HepG2 (cell line): ENCODE measurements around the gene CCL17. TPM values are rescaled to one million over a fixed set of nuclear protein-coding genes. Genes with fewer than 3 reads are reported as not detected.

Source experiments
- FOXA1 ChIP-seq, 2 experiments: fragments of 450-650 bp in 1 of 2; sonication (generic) in 1 of 2; formaldehyde crosslinking in 1 of 2; IDR thresholded peaks; 2 replicates each; pipeline versions ENCODE4 v1.4.0 to v1.6.1; 2016 to 2020; ENCODE audit warnings: missing genetic modification reagents in 1 of 2
- GABPA ChIP-seq, 2 experiments: IDR thresholded peaks; 2 replicates each; pipeline ENCODE4 v1.6.1; 2011 to 2016; ENCODE audit warnings: low read depth in 2 of 2, low read length in 1 of 2, missing biosample characterization in 1 of 2, missing genetic modification characterization in 1 of 2
- GLI4 ChIP-seq: sonication (generic); formaldehyde crosslinking; IDR thresholded peaks from 2 replicates; pipeline ENCODE4 v1.5.1; 2020; ENCODE audit warnings: missing genetic modification reagents, mild to moderate bottlenecking, moderate library complexity, borderline replicate concordance
- HOXA9 ChIP-seq: sonication (generic); formaldehyde crosslinking; IDR thresholded peaks from 2 replicates; pipeline ENCODE4 v1.8.1; 2022; ENCODE audit warnings: missing genetic modification reagents, mild to moderate bottlenecking, moderate library complexity, borderline replicate concordance
- MED8 ChIP-seq: sonication (generic); formaldehyde crosslinking; IDR thresholded peaks from 2 replicates; pipeline ENCODE4 v1.8.1; 2023; ENCODE audit warnings: mild to moderate bottlenecking, missing genetic modification reagents; ENCODE audit not compliant: insufficient replicate concordance
- NFIB ChIP-seq: sonication (generic); formaldehyde crosslinking; IDR thresholded peaks from 2 replicates; pipeline ENCODE4 v1.9.0; 2021; ENCODE audit warnings: missing genetic modification reagents, mild to moderate bottlenecking, borderline replicate concordance
- PATZ1 ChIP-seq: sonication (generic); formaldehyde crosslinking; IDR thresholded peaks from 2 replicates; pipeline ENCODE4 v1.4.0; 2020; ENCODE audit warnings: missing genetic modification reagents
- POLR2G ChIP-seq: fragments of 200-400 bp; formaldehyde crosslinking; IDR thresholded peaks from 2 replicates; pipeline ENCODE4 v1.6.1; 2018; ENCODE audit warnings: mild to moderate bottlenecking, low read depth, low read length, moderate library complexity
- REL ChIP-seq: sonication (generic); formaldehyde crosslinking; conservative IDR thresholded peaks from 2 replicates; pipeline ENCODE4 v1.8.0; 2022; ENCODE audit warnings: mild to moderate bottlenecking, missing genetic modification reagents, moderate library complexity
- ZBTB3 ChIP-seq: sonication (generic); formaldehyde crosslinking; IDR thresholded peaks from 2 replicates; pipeline ENCODE4 v1.4.0; 2020; ENCODE audit warnings: low read depth, mild to moderate bottlenecking, moderate library complexity, missing genetic modification reagents, borderline replicate concordance
- ZBTB37 ChIP-seq: sonication (generic); formaldehyde crosslinking; IDR thresholded peaks from 2 replicates; pipeline ENCODE4 v1.4.0; 2020; ENCODE audit warnings: mild to moderate bottlenecking, missing genetic modification reagents
- ZBTB7B ChIP-seq: sonication (generic); formaldehyde crosslinking; IDR thresholded peaks from 2 replicates; pipeline ENCODE4 v1.4.0; 2020; ENCODE audit warnings: missing genetic modification reagents
- ZNF260 ChIP-seq: sonication (generic); formaldehyde crosslinking; IDR thresholded peaks from 2 replicates; pipeline ENCODE4 v1.4.0; 2020; ENCODE audit warnings: missing genetic modification reagents, low read depth, mild to moderate bottlenecking, borderline replicate concordance
- ZNF550 ChIP-seq: sonication (generic); formaldehyde crosslinking; IDR thresholded peaks from 2 replicates; pipeline ENCODE4 v1.4.0; 2020; ENCODE audit warnings: mild to moderate bottlenecking, missing genetic modification reagents, borderline replicate concordance
- ZNF576 ChIP-seq: sonication (generic); formaldehyde crosslinking; IDR thresholded peaks from 2 replicates; pipeline ENCODE4 v1.4.0; 2020; ENCODE audit warnings: mild to moderate bottlenecking, missing genetic modification reagents
- ZNF737 ChIP-seq: sonication (generic); formaldehyde crosslinking; IDR thresholded peaks from 2 replicates; pipeline ENCODE4 v1.5.0; 2020; ENCODE audit warnings: missing genetic modification reagents, mild to moderate bottlenecking, borderline replicate concordance
- ZNF816 ChIP-seq: sonication (generic); formaldehyde crosslinking; IDR thresholded peaks from 2 replicates; pipeline ENCODE4 v1.8.0; 2022; ENCODE audit warnings: missing genetic modification reagents, mild to moderate bottlenecking, borderline replicate concordance
- polyA plus RNA-seq, 8 experiments: library from polyadenylated mRNA; depleted of rRNA in 3 of 8; stranded (reverse) in 7 of 8; unstranded in 1 of 8; fragments of >200 nt; fragmentation: Illumina TruSeq in 4 of 8; extraction: Trizol in 4 of 8; gene quantifications; 2 replicates each; pipeline versions ENCODE4 v1.2.1 to v1.2.3, GENCODE V29; 2011 to 2016; ENCODE audit warnings: low read depth in 4 of 8, missing spikeins in 1 of 8, mixed read lengths in 1 of 8; ENCODE audit not compliant: insufficient read depth in 1 of 8
- total RNA-seq, 5 experiments: library from RNA; depleted of rRNA; stranded (reverse); fragments of >200 nt; fragmentation: Illumina TruSeq; extraction: Trizol; gene quantifications; 2 replicates each; pipeline ENCODE4 v1.2.3, GENCODE V29; 2016; ENCODE audit warnings: low read depth in 1 of 5
- TF ChIP-seq, protein P1 (sequence below): sonication (generic); formaldehyde crosslinking; IDR thresholded peaks from 2 replicates; pipeline ENCODE4 v1.5.0; 2020; ENCODE audit warnings: mild to moderate bottlenecking, missing genetic modification reagents, moderate library complexity
- TF ChIP-seq, protein P2 (sequence below): sonication (generic); formaldehyde crosslinking; IDR thresholded peaks from 2 replicates; pipeline ENCODE4 v1.8.0; 2022; ENCODE audit warnings: missing genetic modification reagents, mild to moderate bottlenecking, inconsistent platforms, borderline replicate concordance

The CCL17 gene
- total and polyA plus RNA-seq, 2 of the 13 experiments (the other 11 are each of a cell fraction or from before 2014, with no cell fraction given) = not detected

DNA sequence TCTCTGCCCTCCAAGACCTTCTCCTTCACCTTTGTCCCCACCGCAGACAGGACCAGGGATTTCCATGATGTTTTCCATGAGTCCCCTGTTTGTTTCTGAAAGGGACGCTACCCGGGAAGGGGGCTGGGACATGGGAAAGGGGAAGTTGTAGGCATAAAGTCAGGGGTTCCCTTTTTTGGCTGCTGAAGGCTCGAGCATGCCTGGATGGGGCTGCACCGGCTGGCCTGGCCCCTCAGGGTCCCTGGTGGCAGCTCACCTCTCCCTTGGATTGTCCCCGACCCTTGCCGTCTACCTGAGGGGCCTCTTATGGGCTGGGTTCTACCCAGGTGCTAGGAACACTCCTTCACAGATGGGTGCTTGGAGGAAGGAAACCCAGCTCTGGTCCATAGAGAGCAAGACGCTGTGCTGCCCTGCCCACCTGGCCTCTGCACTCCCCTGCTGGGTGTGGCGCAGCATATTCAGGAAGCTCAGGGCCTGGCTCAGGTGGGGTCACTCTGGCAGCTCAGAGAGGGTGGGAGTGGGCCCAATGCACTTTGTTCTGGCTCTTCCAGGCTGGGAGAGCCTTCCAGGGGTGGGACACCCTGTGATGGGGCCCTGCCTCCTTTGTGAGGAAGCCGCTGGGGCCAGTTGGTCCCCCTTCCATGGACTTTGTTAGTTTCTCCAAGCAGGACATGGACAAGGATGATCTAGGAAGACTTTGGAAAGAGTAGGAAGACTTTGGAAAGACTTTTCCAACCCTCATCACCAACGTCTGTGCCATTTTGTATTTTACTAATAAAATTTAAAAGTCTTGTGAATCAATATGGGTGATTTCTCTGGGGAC, 20.1 kb upstream of the CCL17 start (continued):
- TF ChIP-seq GLI4 (no peak), POLR2G (peak; percentile 81), ZBTB37 (0 out of 2 replicates have a peak, but pooled peaks have one; percentile 37), ZNF737 (CRISPR knock-in tag) (0 out of 2 replicates have a peak, but pooled peaks have one; percentile 71), ZBTB7B (peak; percentile 47; the same call in 1 of the 2 replicates), NFIB (CRISPR knock-in tag) (no peak), GABPA (IDR thresholded peaks at IDR 0.05; ENCODE audit: low read depth, low read length) (no peak), GABPA (CRISPR knock-in tag; IDR thresholded peaks at IDR 0.05; ENCODE audit: low read depth) (0 out of 2 replicates have a peak, but pooled peaks have one; percentile 5), HOXA9 (peak; percentile 83; the same call in 1 of the 2 replicates), ZBTB3 (CRISPR knock-in tag) (peak; percentile 74; the same call in 1 of the 2 replicates), ZNF816 (0 out of 2 replicates have a peak, but pooled peaks have one; percentile 47), ZNF550 (CRISPR knock-in tag) (no peak), ZNF576 (CRISPR knock-in tag) (peak; percentile 95), MED8 (CRISPR knock-in tag) (peak; percentile 81), REL (peak; percentile 66; the same call in 1 of the 2 replicates), PATZ1 (CRISPR knock-in tag) (peak; percentile 45), FOXA1 (IDR thresholded peaks at IDR 0.05) (no peak), FOXA1 (CRISPR knock-in tag; IDR thresholded peaks at IDR 0.05) (0 out of 2 replicates have a peak, but pooled peaks have one; percentile 10), ZNF260 (CRISPR knock-in tag) (no peak)
- TF ChIP-seq, protein P1, sequence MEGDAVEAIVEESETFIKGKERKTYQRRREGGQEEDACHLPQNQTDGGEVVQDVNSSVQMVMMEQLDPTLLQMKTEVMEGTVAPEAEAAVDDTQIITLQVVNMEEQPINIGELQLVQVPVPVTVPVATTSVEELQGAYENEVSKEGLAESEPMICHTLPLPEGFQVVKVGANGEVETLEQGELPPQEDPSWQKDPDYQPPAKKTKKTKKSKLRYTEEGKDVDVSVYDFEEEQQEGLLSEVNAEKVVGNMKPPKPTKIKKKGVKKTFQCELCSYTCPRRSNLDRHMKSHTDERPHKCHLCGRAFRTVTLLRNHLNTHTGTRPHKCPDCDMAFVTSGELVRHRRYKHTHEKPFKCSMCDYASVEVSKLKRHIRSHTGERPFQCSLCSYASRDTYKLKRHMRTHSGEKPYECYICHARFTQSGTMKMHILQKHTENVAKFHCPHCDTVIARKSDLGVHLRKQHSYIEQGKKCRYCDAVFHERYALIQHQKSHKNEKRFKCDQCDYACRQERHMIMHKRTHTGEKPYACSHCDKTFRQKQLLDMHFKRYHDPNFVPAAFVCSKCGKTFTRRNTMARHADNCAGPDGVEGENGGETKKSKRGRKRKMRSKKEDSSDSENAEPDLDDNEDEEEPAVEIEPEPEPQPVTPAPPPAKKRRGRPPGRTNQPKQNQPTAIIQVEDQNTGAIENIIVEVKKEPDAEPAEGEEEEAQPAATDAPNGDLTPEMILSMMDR (CRISPR knock-in tag) = peak; percentile 31
- TF ChIP-seq, protein P2, sequence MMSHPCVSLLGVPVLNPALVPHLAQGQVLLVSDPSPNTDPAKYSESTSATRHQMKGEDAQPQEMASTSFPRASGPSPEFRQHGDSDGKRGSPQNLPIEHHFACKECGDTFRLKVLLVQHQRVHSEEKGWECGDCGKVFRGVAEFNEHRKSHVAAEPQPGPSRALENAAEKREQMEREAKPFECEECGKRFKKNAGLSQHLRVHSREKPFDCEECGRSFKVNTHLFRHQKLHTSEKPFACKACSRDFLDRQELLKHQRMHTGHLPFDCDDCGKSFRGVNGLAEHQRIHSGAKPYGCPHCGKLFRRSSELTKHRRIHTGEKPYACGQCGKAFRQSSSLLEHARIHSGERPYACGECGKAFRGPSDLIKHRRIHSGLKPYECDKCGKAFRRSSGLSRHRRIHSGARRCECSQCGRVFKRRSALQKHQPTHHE (CRISPR knock-in tag) = peak; percentile 71; the same call in 1 of the 2 replicates
